Sigmoid colon (tissue), 7 donors: ENCODE results near the gene ADAMTS14. TPM values are rescaled to one million over a fixed set of nuclear protein-coding genes. Genes with fewer than 3 reads are reported as not detected.

Experiments
- DNase-seq: peaks from one replicate; pipeline ENCODE4 v3.0.0-alpha.2; 2019
- H3K27ac ChIP-seq, 4 donors: fragments of 200-600 bp; sonication (generic); one replicate each; pipeline ENCODE4 v1.5.1; 2016 to 2019; ENCODE audit warnings: mild to moderate bottlenecking in 1 of 4
- H3K27me3 ChIP-seq, 3 donors: fragments of 200-600 bp; sonication (generic); one replicate each; pipeline ENCODE4 v1.5.1; 2019; ENCODE audit warnings: mild to moderate bottlenecking in 1 of 3
- H3K36me3 ChIP-seq, 4 donors: fragments of 200-600 bp; sonication (generic); one replicate each; pipeline ENCODE4 v1.5.1; 2016 to 2019
- H3K4me1 ChIP-seq, 4 donors: fragments of 200-600 bp; sonication (generic); one replicate each; pipeline ENCODE4 v1.5.1; 2017 to 2019
- H3K4me3 ChIP-seq, 4 donors: fragments of 200-600 bp; sonication (generic); one replicate each; pipeline ENCODE4 v1.5.1; 2017 to 2019; ENCODE audit warnings: mild to moderate bottlenecking in 2 of 4, moderate library complexity in 1 of 4
- H3K9me3 ChIP-seq, 4 donors: fragments of 200-600 bp in 3 of 4; sonication (generic) in 3 of 4; one replicate each; pipeline versions ENCODE4 v1.5.1 to v1.6.1; 2013 to 2019
- CTCF ChIP-seq, 4 experiments: fragments of 450-650 bp in 3 of 4; fragments of 200-600 bp in 1 of 4; IDR thresholded peaks; one replicate each; pipeline ENCODE4 v1.5.1; 2016 to 2019; ENCODE audit warnings: antibody characterized with exemption in 4 of 4, mild to moderate bottlenecking in 3 of 4, moderate library complexity in 2 of 4
- EP300 ChIP-seq, 4 donors: sonication (generic); formaldehyde crosslinking; IDR thresholded peaks; one replicate each; pipeline ENCODE4 v1.6.1; 2017; ENCODE audit warnings: antibody characterized with exemption in 4 of 4
- POLR2A ChIP-seq, 2 donors: fragments of 450-650 bp; IDR thresholded peaks; one replicate each; pipeline ENCODE4 v1.6.1; 2016; ENCODE audit warnings: antibody characterized with exemption in 2 of 2, mild to moderate bottlenecking in 2 of 2, moderate library complexity in 2 of 2
- POLR2AphosphoS5 ChIP-seq, 4 donors: sonication (generic); formaldehyde crosslinking; IDR thresholded peaks; one replicate each; pipeline ENCODE4 v1.6.1; 2017; ENCODE audit warnings: antibody characterized with exemption in 4 of 4
- WGBS, 2 donors: extraction: QIAGEN DNeasy Blood & Tissue Kit; methylation state at CpG; one replicate each; pipeline ENCODE4 v1.1.7; 2013; 5-methylcytosine and 5-hydroxymethylcytosine counted together
- intact Hi-C: fragments of 100-400 bp; cut with DNase I; formaldehyde crosslinking; loops from one replicate; pipeline ENCODE4 v1.15.1; 2023
- polyA plus RNA-seq, 3 donors: library from polyadenylated mRNA; stranded (reverse); fragments of 200-250 nt; gene quantifications; one replicate each; pipeline ENCODE4 v1.2.3, GENCODE V29; 2013
- total RNA-seq, 4 donors: library from RNA; depleted of rRNA; stranded (reverse); fragments of >200 nt; gene quantifications; one replicate each; pipeline ENCODE4 v1.1.0, GENCODE V29; 2016
- donor health status: healthy with polysubstance abuse.
- donor health status: Bipolar disorder and iron deficiency.
- donor health status: healthy.

ADAMTS14 gene
- total and polyA plus RNA-seq, 7 donors: under 0.01 to 1.1 (median 0.50) TPM; not detected in 1

- no peaks in the 10 kb centered on the region for H3K36me3 ChIP-seq
- peaks cover 0 to 3% (median 0%) of the 10 kb centered on the region in 4 donors for H3K4me1 ChIP-seq
- TF ChIP-seq POLR2AphosphoS5 (IDR thresholded peaks at IDR 0.05) (no peak), POLR2A (IDR thresholded peaks at IDR 0.05) (no peak), CTCF (IDR thresholded peaks at IDR 0.05) (peak; percentile 57 to 77 (median 64)), EP300 (IDR thresholded peaks at IDR 0.05) (no peak)
- H3K4me3 ChIP-seq: no peak overlapping the region
- 27 to 28% methylated on average over 7 of the region's 7 CpGs for WGBS, 2 donors
- H3K9me3 ChIP-seq: no peaks in the 10 kb centered on the region
- intact Hi-C loops: loop anchor here (1.0 to 2.0 kb wide), 3 partner anchors 200 to 298 kb away; no protein-coding TSS in a partner anchor
- H3K27me3 ChIP-seq: no peaks in the 10 kb centered on the region
- DNase-seq: peak; percentile 85
- no peak overlapping the region for H3K27ac ChIP-seq
Measured at GRCh38 chr10:70758757-70759514, 86.6 kb downstream of the ADAMTS14 start.

GRCh38 chr10:70759781-70760180 lies 87.5 kb downstream of the ADAMTS14 start:
- no peak for TF ChIP-seq POLR2AphosphoS5 (IDR thresholded peaks at IDR 0.05)
- no peak for TF ChIP-seq POLR2A (IDR thresholded peaks at IDR 0.05)
- no peak for TF ChIP-seq CTCF (IDR thresholded peaks at IDR 0.05)
- no peak for TF ChIP-seq EP300 (IDR thresholded peaks at IDR 0.05)
- 60 to 64% methylated on average over 7 of the region's 7 CpGs for WGBS, 2 donors
- H3K9me3 ChIP-seq: no peaks in the 10 kb centered on the region
- H3K36me3 ChIP-seq: no peaks in the 10 kb centered on the region
- intact Hi-C loops: loop anchor here (1.0 to 2.0 kb wide), 3 partner anchors 201 to 298 kb away; no protein-coding TSS in a partner anchor
- no peak overlapping the region for H3K27ac ChIP-seq
- no peak overlapping the region for H3K4me3 ChIP-seq
- H3K27me3 ChIP-seq: no peaks in the 10 kb centered on the region
- no peaks in the 10 kb centered on the region for H3K4me1 ChIP-seq
- peak; percentile 44 for DNase-seq

GRCh38 chr10:70760271-70760787 lies 88.0 kb downstream of the ADAMTS14 start:
- Histone ChIP-seq H3K27me3 (no peaks in the 10 kb centered on the region), H3K4me1 (no peaks in the 10 kb centered on the region), H3K9me3 (no peaks in the 10 kb centered on the region), H3K27ac (no peak overlapping the region), H3K4me3 (no peak overlapping the region), H3K36me3 (no peaks in the 10 kb centered on the region)
- WGBS, 2 donors: 67 to 75% methylated on average over 12 of the region's 12 CpGs
- intact Hi-C loops: no loop called here
- DNase-seq: peak; percentile 55
- TF ChIP-seq CTCF (IDR thresholded peaks at IDR 0.05) (no peak), EP300 (IDR thresholded peaks at IDR 0.05) (no peak), POLR2AphosphoS5 (IDR thresholded peaks at IDR 0.05) (no peak), POLR2A (IDR thresholded peaks at IDR 0.05) (no peak)

- Histone ChIP-seq H3K4me1 (no peaks in the 10 kb centered on the region), H3K27ac (no peak overlapping the region), H3K36me3 (no peaks in the 10 kb centered on the region), H3K9me3 (peaks cover 0 to 2% (median 0%) of the 10 kb centered on the region in 4 donors), H3K4me3 (no peak overlapping the region), H3K27me3 (no peaks in the 10 kb centered on the region)
- peak; percentile 34 for DNase-seq
- TF ChIP-seq CTCF (IDR thresholded peaks at IDR 0.05) (no peak), POLR2A (IDR thresholded peaks at IDR 0.05) (no peak), POLR2AphosphoS5 (IDR thresholded peaks at IDR 0.05) (no peak), EP300 (IDR thresholded peaks at IDR 0.05) (no peak)
- intact Hi-C loops: no loop called here
- 80 to 85% methylated on average over 7 of the region's 7 CpGs for WGBS, 2 donors
Measured at GRCh38 chr10:70761031-70761601, 88.8 kb downstream of the ADAMTS14 start.
